GM19043 (cell line): ENCODE results near the gene ZNF791.
"Not testable (repeated sequence)": the region's sequence is repeated elsewhere in the genome, so short reads cannot be mapped to it uniquely, and the experiment has no call there.

Source experiments
- ATAC-seq: cut with Tn5 transposase; IDR thresholded peaks from one replicate; pipeline ENCODE4 v1.9.1; 2021; ENCODE audit warnings: low read depth; ENCODE audit not compliant: unreplicated experiment

ZNF791 gene

DNA sequence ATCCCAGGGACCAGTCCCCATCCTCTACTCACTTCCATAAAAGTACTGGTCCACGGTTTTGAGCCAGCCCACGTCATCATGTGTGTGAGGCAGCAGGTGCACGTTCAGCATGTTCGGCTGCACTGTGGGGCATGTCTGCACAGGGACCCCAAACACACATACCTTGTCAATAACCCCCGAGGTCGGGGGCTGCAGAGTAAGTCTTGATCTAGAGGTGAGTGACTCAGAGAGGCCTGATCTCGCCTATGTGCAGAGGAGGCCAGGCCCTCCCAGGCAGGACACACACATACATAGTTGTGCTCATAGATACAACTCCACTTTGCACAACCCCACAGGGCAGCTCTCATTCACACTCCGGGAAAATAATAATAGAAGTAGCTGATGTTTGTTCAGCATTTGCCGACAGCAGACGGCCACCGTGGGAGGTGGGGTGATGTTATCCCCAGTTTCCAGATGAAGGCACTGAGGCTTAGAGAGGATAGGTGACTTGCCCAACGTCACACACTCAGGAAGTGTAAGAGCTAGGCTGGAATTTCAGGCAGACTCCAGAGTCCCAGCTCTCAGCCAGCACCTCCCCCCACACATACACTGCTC lies 55.0 kb downstream of the ZNF791 start:
- ATAC-seq, result no peak

DNA sequence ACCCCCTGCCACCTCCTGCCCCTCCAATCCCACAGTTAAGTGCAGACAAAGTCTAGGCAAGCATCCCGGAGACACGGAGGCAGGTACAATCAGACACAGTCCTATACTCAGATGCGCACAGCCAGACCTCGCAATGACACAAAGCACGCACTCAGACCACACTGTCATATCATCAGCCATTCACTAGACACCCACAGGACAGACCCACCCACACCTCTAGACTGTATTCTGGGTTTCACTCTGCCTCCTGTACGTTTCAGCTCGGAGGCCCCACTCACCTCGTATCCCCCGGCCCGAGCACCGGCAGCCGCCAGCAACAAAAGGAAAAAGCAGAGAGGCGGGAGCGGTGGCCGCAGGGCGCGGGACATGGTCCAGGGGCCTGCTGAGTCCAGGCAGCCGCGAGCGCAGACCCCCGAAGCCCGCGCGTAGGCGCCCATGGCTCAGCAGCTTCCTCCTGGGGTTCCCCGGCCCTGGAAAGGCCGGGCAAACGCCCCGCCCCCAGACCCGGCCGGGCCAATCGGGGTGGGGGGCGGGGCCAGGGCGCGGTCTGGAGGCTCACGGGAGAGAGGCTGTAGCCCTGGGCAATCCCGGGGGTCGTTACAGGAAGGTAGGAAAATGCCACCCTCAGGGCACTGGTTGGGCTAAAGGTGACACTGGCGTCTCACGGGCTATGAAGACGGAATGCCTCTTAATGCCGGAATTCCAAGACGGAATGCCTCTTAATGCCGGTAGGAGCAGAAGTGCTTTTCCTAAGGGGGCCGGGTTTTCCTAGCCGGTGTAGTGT lies 55.7 kb downstream of the ZNF791 start, which contains the start of the genes MAN2B1 and WDR83:
Gene MAN2B1 (minus strand): TSS at position 478 of the 784 bp plus-strand sequence. CDS start 41 bp downstream, at position 437.
Gene WDR83 (plus strand): TSS at position 543 of the 784 bp plus-strand sequence. CDS start 2,984 bp downstream, outside the sequence.
- ATAC-seq, result no peak

DNA sequence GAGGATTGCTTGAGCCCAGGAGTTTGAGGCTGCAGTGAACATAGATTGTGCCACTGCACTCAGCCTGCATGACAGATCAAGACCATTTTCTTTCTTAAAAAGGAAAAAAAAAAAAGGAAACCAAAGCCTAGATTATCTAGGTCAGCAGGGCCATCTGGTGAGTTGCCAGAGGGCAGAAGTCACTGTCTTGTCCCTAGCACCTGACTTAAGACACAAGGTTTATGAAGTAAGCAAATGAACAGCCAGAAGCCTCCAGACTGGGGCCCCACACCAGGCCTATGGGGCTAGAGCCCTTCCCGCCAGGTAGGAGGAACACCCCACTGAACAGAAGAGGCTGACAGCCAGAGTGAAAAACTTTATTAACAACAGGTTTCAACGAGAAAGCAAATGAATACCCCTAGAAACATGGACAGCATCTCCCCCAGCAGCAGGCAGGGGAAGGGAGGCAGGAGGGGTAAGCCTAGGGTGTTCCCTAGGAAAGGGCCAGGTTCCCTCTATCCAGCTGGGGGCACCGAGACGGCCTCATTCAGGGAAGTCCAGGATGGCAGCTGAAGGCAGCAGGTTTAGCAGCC lies 57.1 kb downstream of the ZNF791 start:
- no peak for ATAC-seq

DNA sequence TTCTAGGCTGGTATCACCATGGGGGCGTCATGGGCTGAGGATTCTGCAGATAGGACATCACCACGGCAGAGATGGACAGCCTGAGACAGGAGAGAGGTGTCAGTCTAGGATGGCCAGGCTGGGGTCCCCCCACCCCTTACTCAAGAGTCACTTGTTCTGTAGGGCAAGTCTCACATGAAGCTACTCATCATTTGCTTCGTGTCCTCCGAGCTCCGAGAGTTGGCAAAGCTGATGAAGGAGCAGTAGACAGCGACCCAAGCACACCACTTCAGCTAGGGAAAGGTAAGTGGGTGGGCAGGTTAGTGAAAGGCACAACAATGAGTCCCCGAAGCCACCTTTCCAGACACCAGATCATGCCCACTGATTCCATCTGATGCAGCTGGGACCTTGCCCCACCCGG lies 57.6 kb downstream of the ZNF791 start:
- ATAC-seq, result no peak

DNA sequence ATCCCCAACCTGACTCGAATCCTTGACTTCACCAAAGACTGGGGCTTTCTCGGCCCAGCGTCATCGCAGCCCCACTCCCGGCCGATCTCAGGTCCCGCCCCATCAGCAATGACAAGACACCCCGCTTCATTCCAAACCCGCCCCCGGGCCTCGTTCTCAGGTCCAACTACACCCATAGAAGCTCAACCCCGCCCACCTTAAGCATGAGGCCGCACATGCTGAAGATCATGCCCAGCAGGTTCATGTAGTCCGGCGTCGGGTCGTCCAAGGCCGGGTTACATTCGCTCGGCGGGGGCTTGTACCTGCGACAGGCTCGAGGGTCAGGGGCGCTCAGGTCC lies 58.2 kb downstream of the ZNF791 start:
- no peak for ATAC-seq

DNA sequence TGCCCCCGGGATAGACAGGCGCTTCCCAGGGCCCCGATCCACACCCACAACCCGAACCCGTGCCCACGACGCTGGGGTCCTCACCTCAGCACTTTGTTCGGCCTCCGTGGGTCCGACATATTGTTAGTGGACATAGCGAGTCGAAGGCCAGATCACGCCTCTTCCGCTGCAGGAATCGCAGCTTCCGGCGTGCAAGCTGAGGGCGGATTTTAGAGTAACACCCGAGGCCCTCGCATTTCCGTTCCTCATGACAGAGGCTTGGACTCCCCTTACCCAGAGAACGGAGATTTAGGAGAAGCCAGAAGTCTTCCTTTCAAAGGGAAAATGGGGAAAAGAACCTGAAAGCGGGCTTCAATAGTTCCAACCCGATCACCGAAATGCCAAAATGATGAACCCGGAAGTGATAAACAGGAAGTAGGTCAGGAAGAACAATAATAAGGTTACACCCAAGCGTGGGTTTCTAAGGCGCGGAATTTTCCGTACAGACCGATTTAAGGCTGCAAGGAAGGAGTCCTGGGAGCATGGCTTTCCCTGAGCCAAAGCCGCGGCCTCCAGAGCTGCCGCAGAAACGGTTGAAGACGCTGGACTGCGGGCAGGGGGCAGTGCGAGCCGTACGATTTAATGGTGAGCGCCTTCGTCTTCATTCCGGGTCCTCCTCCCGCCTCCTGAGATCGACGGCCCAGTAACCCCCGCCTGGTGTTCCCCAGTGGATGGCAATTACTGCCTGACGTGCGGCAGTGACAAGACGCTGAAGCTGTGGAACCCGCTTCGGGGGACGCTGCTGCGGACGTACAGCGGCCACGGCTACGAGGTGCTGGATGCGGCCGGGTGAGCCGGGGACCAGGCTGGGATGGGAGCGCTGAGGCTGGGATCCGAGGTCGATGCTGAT lies 58.8 kb downstream of the ZNF791 start:
- no peak for ATAC-seq

DNA sequence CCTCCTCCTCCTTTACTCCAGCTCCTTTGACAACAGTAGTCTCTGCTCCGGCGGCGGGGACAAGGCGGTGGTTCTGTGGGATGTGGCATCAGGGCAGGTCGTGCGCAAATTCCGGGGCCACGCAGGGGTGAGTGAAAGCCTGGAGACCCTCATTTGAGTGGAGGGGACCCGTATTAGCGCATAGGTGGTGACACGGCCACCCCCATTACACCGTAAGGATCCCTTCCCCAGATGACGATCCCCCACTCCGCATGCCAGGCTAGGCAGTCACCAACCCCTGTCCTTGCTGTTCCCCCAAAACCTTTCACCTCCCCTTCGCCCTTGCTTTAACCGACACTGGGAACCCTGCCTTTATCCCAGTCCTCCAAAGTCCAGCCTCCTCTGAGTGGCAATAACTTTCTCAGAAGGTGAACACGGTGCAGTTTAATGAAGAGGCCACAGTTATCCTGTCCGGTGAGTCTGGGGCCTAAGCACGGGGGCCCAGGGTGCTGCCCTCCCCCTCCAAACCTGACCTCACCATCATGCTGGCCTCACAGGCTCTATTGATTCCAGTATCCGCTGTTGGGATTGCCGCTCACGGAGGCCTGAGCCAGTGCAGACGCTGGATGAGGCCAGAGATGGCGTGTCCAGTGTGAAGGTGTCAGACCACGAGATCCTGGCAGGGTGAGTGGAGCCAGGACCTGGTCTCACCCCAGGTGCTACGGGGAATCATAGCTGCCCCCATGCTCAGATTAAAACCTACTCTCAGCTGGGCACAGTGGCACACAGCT lies 59.6 kb downstream of the ZNF791 start:
- ATAC-seq, result no peak

DNA sequence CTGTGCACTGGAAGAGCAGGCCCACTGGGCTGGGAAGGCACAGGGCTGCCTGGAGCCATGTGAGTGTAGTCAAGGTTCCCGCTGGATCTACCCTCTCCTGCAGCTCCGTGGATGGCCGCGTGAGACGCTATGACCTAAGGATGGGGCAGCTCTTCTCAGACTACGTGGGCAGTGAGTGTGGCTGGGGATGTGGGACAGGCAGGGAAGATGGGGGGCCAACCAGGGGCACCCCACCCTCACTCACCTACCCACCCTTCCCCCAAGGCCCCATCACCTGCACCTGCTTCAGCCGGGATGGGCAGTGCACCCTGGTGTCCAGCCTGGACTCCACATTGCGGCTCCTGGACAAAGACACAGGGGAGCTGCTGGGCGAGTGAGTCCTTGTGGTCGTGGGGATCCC lies 62.0 kb downstream of the ZNF791 start:
- no peak for ATAC-seq

DNA sequence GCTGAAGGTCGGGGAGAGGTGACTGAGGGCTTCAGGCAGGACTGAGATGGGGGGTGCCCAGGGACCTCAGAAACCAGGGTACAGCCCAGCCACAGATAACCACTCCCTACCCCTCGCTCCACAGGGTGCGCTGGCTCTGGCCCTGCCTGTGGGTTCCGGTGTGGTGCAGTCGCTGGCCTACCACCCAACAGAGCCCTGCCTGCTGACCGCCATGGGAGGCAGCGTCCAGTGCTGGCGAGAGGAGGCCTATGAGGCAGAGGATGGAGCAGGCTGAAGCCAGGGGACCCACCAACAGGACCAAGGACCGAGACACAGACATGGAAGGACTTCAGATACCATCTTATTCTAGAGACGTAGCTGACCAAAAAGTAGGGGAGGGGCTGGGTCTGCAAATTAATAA lies 64.7 kb downstream of the ZNF791 start:
- no peak for ATAC-seq

DNA sequence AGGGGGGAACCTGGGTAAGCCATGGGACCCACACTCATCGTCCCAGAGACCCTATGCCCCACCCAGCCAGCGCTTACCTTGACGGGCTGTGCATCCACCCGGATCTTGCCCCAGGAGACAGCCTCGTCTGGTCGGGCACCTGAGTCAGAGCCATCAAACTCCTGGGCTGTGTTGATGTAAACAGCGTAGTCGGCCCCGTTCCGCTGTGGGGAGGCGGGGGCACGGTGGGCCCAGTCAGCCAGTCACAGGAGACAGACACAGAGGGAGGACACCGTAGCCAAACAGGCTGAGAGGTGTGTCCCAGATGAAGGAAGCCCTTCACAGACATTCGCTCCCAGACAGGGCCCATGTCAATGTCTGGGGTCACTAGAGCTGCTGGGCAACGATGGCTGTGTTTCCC lies 65.2 kb downstream of the ZNF791 start:
- ATAC-seq, result no peak

DNA sequence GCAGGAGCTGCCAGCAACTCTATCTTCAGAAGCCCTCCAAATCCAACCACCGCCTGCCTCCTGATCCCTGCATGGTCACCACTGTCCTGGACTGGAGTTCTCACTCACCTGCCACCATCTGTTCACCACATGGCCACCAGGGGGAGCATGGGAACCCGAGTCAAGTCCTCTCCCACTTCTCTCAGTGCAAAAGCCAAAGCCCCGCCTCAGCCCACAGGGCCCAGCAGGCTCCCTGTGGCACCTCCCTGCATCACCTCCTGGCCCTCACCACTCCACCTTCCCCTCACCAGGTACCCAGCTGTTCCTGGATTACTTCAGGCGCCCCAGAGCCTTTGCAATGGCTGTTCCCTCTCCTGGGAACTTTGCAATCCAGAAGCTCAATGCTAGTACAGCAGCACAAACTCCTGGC lies 65.7 kb downstream of the ZNF791 start:
- no peak for ATAC-seq

DNA sequence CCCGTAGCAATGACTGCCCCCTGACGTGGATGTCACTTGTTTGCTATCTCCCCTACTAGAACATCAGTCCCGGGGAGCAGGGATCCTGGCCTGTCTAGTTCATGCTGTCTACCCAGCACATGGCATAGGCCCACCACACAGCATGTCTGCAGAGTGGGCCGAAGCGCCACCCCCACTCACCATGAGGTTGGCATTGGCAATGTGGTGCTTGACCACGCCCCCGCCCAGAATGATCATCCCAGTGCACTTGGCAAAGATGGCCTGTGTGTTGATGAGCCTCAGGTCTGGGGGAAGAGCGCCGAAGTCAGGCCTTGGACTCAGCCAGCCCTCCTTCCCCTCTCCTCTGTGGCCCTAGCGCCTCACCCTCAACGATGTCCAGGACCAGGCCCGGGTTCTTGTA lies 66.2 kb downstream of the ZNF791 start:
- ATAC-seq, result no peak

DNA sequence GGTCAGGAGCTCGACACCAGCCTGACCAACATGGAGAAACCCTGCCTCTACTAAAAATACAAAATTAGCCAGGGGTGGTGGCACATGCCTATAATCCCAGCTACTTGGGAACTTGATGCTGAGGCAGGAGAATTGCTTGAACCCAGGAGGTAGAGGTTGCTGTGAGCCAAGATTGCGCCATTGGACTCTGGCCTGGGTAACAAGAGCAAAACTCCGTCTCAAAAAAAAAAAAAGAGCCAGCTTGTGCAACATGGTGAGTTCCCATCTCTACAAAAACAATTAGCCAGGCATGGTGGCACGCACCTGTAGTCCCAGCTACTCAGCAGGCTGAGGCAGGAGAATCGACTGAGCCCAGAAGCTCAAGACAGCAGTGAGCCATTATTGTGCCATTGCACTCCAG lies 67.3 kb downstream of the ZNF791 start:
- ATAC-seq, result not testable (repeated sequence)

DNA sequence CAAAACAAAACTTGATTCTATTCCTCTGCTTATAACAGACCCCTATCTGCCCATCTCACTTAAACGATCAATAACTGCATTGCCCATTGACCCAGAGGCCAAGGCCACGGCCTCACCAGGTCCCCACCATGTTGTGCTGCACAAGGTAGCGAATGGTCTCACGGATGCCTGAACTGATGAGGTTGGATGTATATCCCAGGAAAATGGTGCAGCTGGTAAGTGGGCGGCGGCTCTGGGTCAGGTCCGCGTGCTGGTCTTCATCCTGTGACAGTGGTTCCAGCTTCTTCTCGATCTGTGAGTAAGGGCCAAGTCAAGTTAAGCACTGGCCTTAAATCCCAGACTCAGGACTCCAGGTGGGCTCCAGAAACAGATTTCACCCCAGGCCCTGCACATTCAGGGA lies 69.3 kb downstream of the ZNF791 start:
- ATAC-seq, result no peak

DNA sequence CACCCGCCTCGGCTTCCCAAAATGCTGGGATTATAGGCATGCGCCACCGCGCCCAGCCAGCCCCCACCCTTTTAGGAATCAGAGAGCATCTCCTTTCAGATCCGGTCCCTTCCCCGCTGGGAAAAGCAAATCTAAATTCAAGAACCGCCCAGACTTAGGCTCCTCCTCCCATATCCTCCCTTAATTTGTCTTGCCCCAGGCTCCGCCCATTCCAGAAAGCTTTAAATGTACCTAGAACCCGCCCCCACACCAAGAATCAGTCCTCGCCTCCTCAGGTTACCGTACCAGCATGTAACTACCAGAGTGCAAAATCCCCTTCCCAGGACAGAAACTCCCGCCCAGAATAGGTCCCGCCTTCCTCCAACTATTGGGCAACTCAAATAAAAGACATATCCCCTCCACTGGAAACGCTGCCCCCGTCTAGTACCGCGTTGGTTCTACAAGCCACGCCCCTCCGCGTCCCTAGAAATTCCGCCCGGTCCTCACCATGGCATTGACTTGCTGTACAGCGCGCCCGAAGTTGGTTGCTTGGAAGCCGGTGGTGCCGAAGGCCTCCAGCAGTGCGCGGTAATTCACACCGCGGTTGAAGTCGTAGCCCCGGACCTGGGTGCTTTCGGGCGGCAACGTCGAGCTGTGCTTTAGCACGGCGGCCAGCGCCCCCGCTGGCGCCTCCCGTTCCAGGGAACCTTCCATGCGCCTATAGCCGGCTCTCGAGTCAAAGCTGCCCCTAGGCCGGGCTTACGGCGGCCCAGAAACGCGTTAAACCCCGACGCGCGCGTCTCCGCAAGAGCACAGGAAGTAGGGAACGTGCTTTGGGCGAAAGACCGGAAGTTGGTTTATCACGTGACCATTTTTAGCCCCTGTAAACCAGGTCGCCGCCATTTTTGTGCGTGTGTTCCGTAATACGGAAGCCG lies 70.6 kb downstream of the ZNF791 start, which contains the start of gene DHPS:
Gene DHPS (minus strand): TSS at position 807 of the 914 bp plus-strand sequence. CDS start 114 bp downstream, at position 693.
- peak; percentile 61 for ATAC-seq
